IMR-90 (cell line): ENCODE data around the gene CACNA2D3. TPM values are rescaled to one million over a fixed set of nuclear protein-coding genes. Genes with fewer than 3 reads are reported as not detected.

Experiments used
- ATAC-seq: fragments of 200-7000 bp; cut with Tn5 transposase; 2 replicates; pipeline ENCODE4 v1.9.1; 2020; ENCODE audit warnings: low read depth, mild to moderate bottlenecking, moderate library complexity
- BruUV-seq: library from RNA; stranded (reverse); fragments of 400-500 nt; replicated peaks from 2 replicates; lab custom pipeline; 2021; lab: Mats Ljungman, UMichigan
- CTCF ChIA-PET: fragments of 300-600 bp; formaldehyde crosslinking; extraction: SDS; loops from one replicate; lab custom pipeline; 2021; ENCODE audit warnings: antibody characterized with exemption; lab: Yijun Ruan, JAX
- POLR2A ChIA-PET: fragments of 300-600 bp; sonication (Branson Sonifier 250); formaldehyde crosslinking; loops from one replicate; lab custom pipeline; 2022; ENCODE audit warnings: antibody characterized with exemption; ENCODE audit not compliant: unreplicated experiment; lab: Charles Lee
- DNase-seq: peaks from one replicate; pipeline ENCODE4 v3.0.0; 2013
- H2AFZ ChIP-seq: replicated peaks from 2 replicates; pipeline ENCODE3; 2013; ENCODE audit warnings: low read length, mild to moderate bottlenecking; ENCODE audit not compliant: poor library complexity
- H2AK5ac ChIP-seq: 2 replicates; pipeline ENCODE4 v1.6.1; 2013; ENCODE audit warnings: low read depth, low read length, inconsistent platforms
- H2AK9ac ChIP-seq: replicated peaks from 2 replicates; pipeline ENCODE3; 2013; ENCODE audit warnings: mild to moderate bottlenecking, low read depth, low read length, moderate library complexity; ENCODE audit not compliant: poor library complexity
- H2BK120ac ChIP-seq: 2 replicates; pipeline ENCODE4 v1.6.1; 2013; ENCODE audit warnings: low read depth, low read length, inconsistent platforms
- H2BK15ac ChIP-seq: 3 replicates; pipeline ENCODE4 v1.6.1; 2013; ENCODE audit warnings: low read depth, low read length, inconsistent platforms
- H2BK20ac ChIP-seq: 2 replicates; pipeline ENCODE4 v1.6.1; 2013; ENCODE audit warnings: low read depth, mild to moderate bottlenecking, inconsistent platforms, low read length, moderate library complexity
- H2BK5ac ChIP-seq: 2 replicates; pipeline ENCODE4 v1.6.1; 2013; ENCODE audit warnings: mild to moderate bottlenecking, low read depth, low read length, inconsistent platforms; ENCODE audit not compliant: poor library complexity, severe bottlenecking
- H3K14ac ChIP-seq: replicated peaks from 2 replicates; pipeline ENCODE4 v1.6.1; 2013; ENCODE audit warnings: low read depth, low read length, inconsistent platforms
- H3K18ac ChIP-seq: 2 replicates; pipeline ENCODE4 v1.6.1; 2013; ENCODE audit warnings: low read depth, low read length, control low read depth
- H3K23ac ChIP-seq: 2 replicates; pipeline ENCODE4 v1.6.1; 2013; ENCODE audit warnings: low read depth, low read length, inconsistent platforms
- H3K27ac ChIP-seq: 2 replicates; pipeline ENCODE4 v1.5.1; 2013; ENCODE audit warnings: mild to moderate bottlenecking, control low read depth, low read length; ENCODE audit not compliant: insufficient read depth
- H3K27me3 ChIP-seq: 2 replicates; pipeline ENCODE4 v1.6.1; 2013; ENCODE audit warnings: low read length; ENCODE audit not compliant: control insufficient read depth, insufficient read depth
- H3K36me3 ChIP-seq: 2 replicates; pipeline ENCODE4 v1.6.1; 2013; ENCODE audit warnings: low read length, mixed read lengths; ENCODE audit not compliant: control insufficient read depth, insufficient read depth
- H3K4ac ChIP-seq: 2 replicates; pipeline ENCODE4 v1.6.1; 2013; ENCODE audit warnings: low read depth, low read length, inconsistent platforms
- H3K4me1 ChIP-seq: 2 replicates; pipeline ENCODE4 v1.6.1; 2013; ENCODE audit warnings: low read length, mixed read lengths; ENCODE audit not compliant: control insufficient read depth, insufficient read depth
- H3K4me2 ChIP-seq: 2 replicates; pipeline ENCODE4 v1.6.1; 2013; ENCODE audit warnings: low read depth, mild to moderate bottlenecking, control low read depth, low read length, moderate library complexity
- H3K4me3 ChIP-seq: 2 replicates; pipeline ENCODE4 v1.5.1; 2013; ENCODE audit warnings: low read depth, mild to moderate bottlenecking, control low read depth, low read length, moderate library complexity; ENCODE audit not compliant: insufficient read depth
- H3K56ac ChIP-seq: 2 replicates; pipeline ENCODE4 v1.6.1; 2013; ENCODE audit warnings: low read length, inconsistent platforms; ENCODE audit not compliant: insufficient read depth; ENCODE audit errors: extremely low read depth
- H3K79me1 ChIP-seq, 2 experiments: 2 replicates each; pipeline ENCODE4 v1.6.1; 2013; ENCODE audit warnings: low read length in 2 of 2, inconsistent platforms in 1 of 2, low read depth in 1 of 2
- H3K9ac ChIP-seq: 2 replicates; pipeline ENCODE4 v1.6.1; 2013; ENCODE audit warnings: low read depth, low read length, control low read depth
- H3K9me1 ChIP-seq: 2 replicates; pipeline ENCODE4 v1.6.1; 2013; ENCODE audit warnings: low read length, inconsistent platforms; ENCODE audit not compliant: insufficient read depth
- H3K9me3 ChIP-seq: 2 replicates; pipeline ENCODE4 v1.6.1; 2013; ENCODE audit warnings: low read length; ENCODE audit not compliant: control insufficient read depth, insufficient read depth
- H4K20me1 ChIP-seq: 2 replicates; pipeline ENCODE4 v1.6.1; 2013; ENCODE audit warnings: low read length, inconsistent platforms; ENCODE audit not compliant: insufficient read depth
- H4K5ac ChIP-seq: 2 replicates; pipeline ENCODE4 v1.6.1; 2013; ENCODE audit warnings: mild to moderate bottlenecking, low read depth, low read length, control low read depth
- H4K8ac ChIP-seq, 2 experiments: 2 replicates each; pipeline ENCODE4 v1.6.1; 2013; ENCODE audit warnings: low read depth in 2 of 2, low read length in 2 of 2, control low read depth in 1 of 2, inconsistent platforms in 1 of 2
- H4K91ac ChIP-seq: 2 replicates; pipeline ENCODE4 v1.6.1; 2013; ENCODE audit warnings: low read depth, low read length, inconsistent platforms; ENCODE audit not compliant: insufficient read depth
- BHLHE40 ChIP-seq: fragments of 150-350 bp; IDR thresholded peaks from 2 replicates; pipeline ENCODE4 v1.6.1; 2016; ENCODE audit warnings: mild to moderate bottlenecking, low read depth, low read length
- MAFK ChIP-seq: IDR thresholded peaks from 2 replicates; pipeline ENCODE4 v1.6.1; 2012; ENCODE audit warnings: low read depth, low read length, improper control_type of control experiment
- MXI1 ChIP-seq: IDR thresholded peaks from 2 replicates; pipeline ENCODE4 v1.6.1; 2012; ENCODE audit warnings: low read depth, mild to moderate bottlenecking, low read length, moderate library complexity, borderline replicate concordance
- RCOR1 ChIP-seq: IDR thresholded peaks from 2 replicates; pipeline ENCODE4 v1.6.1; 2012; ENCODE audit warnings: mild to moderate bottlenecking, low read length, improper control_type of control experiment; ENCODE audit not compliant: insufficient replicate concordance
- RFX5 ChIP-seq: IDR thresholded peaks from 2 replicates; pipeline ENCODE4 v1.8.0; 2012; ENCODE audit warnings: low read depth, mild to moderate bottlenecking, low read length, moderate library complexity
- WGBS, 2 experiments: methylation state at CpG; one replicate each; pipeline versions ENCODE4 v1.1.5 to v1.1.7; 2013; ENCODE audit warnings: missing lambda C conversion rate in 2 of 2; ENCODE audit not compliant: insufficient read length in 1 of 2; ENCODE audit errors: extremely low coverage in 2 of 2; 5-methylcytosine and 5-hydroxymethylcytosine counted together
- dilution Hi-C: fragments of 300-500 bp; cut with HindIII; formaldehyde crosslinking; loops from one replicate; pipeline ENCODE4 v1.14.3; 2018; ENCODE audit warnings: low sequenced_read_pairs; ENCODE audit not compliant: unreplicated experiment
- in situ Hi-C: fragments of 300-500 bp; cut with MboI; formaldehyde crosslinking; loops from 3 replicates; pipeline ENCODE4 v1.14.3; 2019; ENCODE audit warnings: low sequenced_read_pairs, inconsistent platforms, mixed read lengths
- intact Hi-C: fragments of 100-400 bp; cut with micrococcal nuclease; formaldehyde crosslinking; loops from 2 replicates; pipeline ENCODE4 v1.10.0; 2022
- polyA plus RNA-seq, 3 experiments: library from polyadenylated mRNA; depleted of rRNA; stranded (reverse); fragments of >200 nt; gene quantifications; 2 replicates each; pipeline ENCODE4 v1.2.3, GENCODE V29; 2012; ENCODE audit warnings: low replicate concordance in 1 of 3
- total RNA-seq: library from RNA; depleted of rRNA; stranded (reverse); fragments of >200 nt; gene quantifications from 2 replicates; pipeline ENCODE4 v1.2.3, GENCODE V29; 2012
- TF ChIP-seq, protein P1 (sequence below): fragments of 150-350 bp; IDR thresholded peaks from 2 replicates; pipeline ENCODE4 v1.6.1; 2016; ENCODE audit warnings: low read depth, mild to moderate bottlenecking, low read length, moderate library complexity, borderline replicate concordance
- TF ChIP-seq, protein P2 (sequence below): fragments of 150-350 bp; IDR thresholded peaks from 2 replicates; pipeline ENCODE4 v1.6.1; 2017; ENCODE audit warnings: mild to moderate bottlenecking, antibody characterized with exemption, low read length, low read depth

CACNA2D3 gene
- total and polyA plus RNA-seq, 2 of the 4 experiments (the other 2 are of a cell fraction) = 0.36 to 0.41 TPM

DNA sequence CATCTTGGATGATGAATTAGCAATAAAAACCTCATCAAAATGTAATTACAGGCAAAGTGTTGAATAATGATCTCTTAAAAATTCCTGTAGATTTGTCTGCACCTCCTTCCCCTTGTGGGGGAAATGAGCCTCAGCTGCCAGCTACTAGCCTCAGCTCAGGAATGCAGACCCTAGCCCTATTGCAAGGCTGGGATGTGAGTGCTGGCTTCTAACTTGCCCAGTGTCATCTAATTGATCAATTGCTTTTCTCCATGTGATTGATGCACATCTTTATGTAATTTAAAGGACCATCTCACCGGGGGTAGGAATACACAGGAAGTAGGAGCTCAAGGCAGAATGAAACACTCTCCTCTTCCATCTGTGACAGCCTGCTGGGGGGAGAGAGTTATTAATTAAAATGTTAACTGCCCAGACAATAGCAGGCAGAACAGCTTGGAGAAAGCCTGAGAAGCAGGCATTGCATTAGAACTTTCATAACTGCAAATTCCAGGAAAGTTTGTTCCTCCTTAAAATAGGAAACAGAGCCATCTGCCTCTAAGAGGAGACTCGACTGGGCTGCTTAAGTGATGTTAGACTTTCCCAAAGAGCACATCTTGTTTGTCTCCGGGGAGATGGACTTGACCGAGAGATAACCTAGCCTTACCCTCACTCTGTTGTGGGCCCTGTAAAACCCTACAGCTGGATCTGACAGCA, 735.9 kb downstream of the CACNA2D3 start:
- dilution Hi-C loops = no loop called here
- 0 out of 2 replicates have a peak, but pooled peaks cover 10% of the 10 kb centered on the region for H3K9me1 ChIP-seq
- H3K9ac ChIP-seq = no peak overlapping the region
- peak overlapping the region in 1 of 2 experiments; percentile 42; a peak in 1 of 4 replicates for H4K8ac ChIP-seq
- H2BK120ac ChIP-seq = peak overlapping the region; percentile 58
- H3K4me1 ChIP-seq = peaks cover 11% of the 10 kb centered on the region
- BruUV-seq = no TSS peak
- no peaks in the 10 kb centered on the region for H3K36me3 ChIP-seq
- POLR2A ChIA-PET = no interaction called here
- no peaks in the 10 kb centered on the region for H3K79me1 ChIP-seq
- H3K4ac ChIP-seq = peak overlapping the region; percentile 24
- H3K23ac ChIP-seq = no peak overlapping the region; the same call in 1 of the 2 replicates
- H3K27me3 ChIP-seq = no peaks in the 10 kb centered on the region; the same call in 1 of the 2 replicates
- no peak overlapping the region for H3K56ac ChIP-seq
- ATAC-seq (no peak), DNase-seq (no peak)
- WGBS, 2 experiments = 0% methylated on average over 1 of the region's 4 CpGs; no CpG with 5 or more reads in 1 of the 2 experiments
- H4K20me1 ChIP-seq = no peaks in the 10 kb centered on the region
- no peak overlapping the region for H3K27ac ChIP-seq
- peak overlapping the region; percentile 57; the same call in 1 of the 2 replicates for H3K18ac ChIP-seq
- H4K5ac ChIP-seq = no peak overlapping the region
- peak overlapping the region; percentile 33; the same call in 1 of the 2 replicates for H2AK5ac ChIP-seq
- peak overlapping the region; percentile 82 for H2BK20ac ChIP-seq
- in situ Hi-C loops = loop anchor here (25.0 kb wide), 1 partner anchor 404 kb away; no protein-coding TSS in a partner anchor
- no peak for TF ChIP-seq BHLHE40
- TF ChIP-seq, protein P1, sequence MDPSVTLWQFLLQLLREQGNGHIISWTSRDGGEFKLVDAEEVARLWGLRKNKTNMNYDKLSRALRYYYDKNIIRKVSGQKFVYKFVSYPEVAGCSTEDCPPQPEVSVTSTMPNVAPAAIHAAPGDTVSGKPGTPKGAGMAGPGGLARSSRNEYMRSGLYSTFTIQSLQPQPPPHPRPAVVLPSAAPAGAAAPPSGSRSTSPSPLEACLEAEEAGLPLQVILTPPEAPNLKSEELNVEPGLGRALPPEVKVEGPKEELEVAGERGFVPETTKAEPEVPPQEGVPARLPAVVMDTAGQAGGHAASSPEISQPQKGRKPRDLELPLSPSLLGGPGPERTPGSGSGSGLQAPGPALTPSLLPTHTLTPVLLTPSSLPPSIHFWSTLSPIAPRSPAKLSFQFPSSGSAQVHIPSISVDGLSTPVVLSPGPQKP = no peak
- no peak for TF ChIP-seq MXI1
- no peak for TF ChIP-seq MAFK
- TF ChIP-seq, protein P2, sequence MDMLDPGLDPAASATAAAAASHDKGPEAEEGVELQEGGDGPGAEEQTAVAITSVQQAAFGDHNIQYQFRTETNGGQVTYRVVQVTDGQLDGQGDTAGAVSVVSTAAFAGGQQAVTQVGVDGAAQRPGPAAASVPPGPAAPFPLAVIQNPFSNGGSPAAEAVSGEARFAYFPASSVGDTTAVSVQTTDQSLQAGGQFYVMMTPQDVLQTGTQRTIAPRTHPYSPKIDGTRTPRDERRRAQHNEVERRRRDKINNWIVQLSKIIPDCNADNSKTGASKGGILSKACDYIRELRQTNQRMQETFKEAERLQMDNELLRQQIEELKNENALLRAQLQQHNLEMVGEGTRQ = no peak
- no peak for TF ChIP-seq RCOR1
- TF ChIP-seq RFX5 = no peak
- no peak overlapping the region for H3K4me3 ChIP-seq
- H2BK5ac ChIP-seq = no peak overlapping the region
- peak overlapping the region; percentile 42; the same call in 1 of the 3 replicates for H2BK15ac ChIP-seq
- no peak overlapping the region for H2AK9ac ChIP-seq
- no peak overlapping the region for H2AFZ ChIP-seq
- intact Hi-C loops = loop anchor here (5.0 kb wide), 1 partner anchor 1039 kb away; no protein-coding TSS in a partner anchor
- H3K9me3 ChIP-seq = no peaks in the 10 kb centered on the region
- no peak overlapping the region for H3K14ac ChIP-seq
- H3K4me2 ChIP-seq = no peak overlapping the region
- H4K91ac ChIP-seq = peak overlapping the region; percentile 22; the same call in 1 of the 2 replicates
- CTCF ChIA-PET = no interaction called here
